MV-4-11 (cell line): ENCODE measurements around the gene RAP1GAP2.

ENCODE experiments used
- DNase-seq: peaks from one replicate; lab custom pipeline; 2025; lab: John Stamatoyannopoulos, UW

The RAP1GAP2 gene

DNA sequence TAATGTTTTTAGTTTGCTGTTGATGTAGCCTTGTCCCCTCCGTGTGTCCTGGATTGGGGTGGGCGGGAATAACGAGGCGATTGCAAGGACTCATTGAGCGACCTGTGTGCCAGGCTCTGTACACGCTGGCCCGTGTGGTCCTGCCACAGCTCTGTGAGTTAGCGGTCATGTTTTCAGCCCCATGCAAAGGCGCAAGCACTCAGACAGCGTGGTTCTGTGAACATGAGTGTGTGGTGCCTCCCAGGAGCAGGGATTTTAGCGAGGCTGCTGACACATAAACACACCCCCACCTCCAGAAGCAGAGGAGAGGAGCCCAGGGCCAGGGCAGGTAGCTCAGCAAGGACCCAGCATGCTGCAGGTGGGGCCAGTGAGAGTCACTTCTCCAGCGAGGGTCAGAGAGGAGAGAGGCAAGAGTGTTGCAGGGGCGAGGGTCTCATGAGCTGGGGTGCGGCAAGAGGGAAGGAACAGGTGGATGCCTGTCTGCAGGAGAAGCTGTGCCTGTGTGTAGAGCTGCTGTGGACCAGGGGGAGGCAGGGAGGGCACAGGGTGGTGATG is 151.8 kb downstream of the RAP1GAP2 start:
- no peak for DNase-seq

DNA sequence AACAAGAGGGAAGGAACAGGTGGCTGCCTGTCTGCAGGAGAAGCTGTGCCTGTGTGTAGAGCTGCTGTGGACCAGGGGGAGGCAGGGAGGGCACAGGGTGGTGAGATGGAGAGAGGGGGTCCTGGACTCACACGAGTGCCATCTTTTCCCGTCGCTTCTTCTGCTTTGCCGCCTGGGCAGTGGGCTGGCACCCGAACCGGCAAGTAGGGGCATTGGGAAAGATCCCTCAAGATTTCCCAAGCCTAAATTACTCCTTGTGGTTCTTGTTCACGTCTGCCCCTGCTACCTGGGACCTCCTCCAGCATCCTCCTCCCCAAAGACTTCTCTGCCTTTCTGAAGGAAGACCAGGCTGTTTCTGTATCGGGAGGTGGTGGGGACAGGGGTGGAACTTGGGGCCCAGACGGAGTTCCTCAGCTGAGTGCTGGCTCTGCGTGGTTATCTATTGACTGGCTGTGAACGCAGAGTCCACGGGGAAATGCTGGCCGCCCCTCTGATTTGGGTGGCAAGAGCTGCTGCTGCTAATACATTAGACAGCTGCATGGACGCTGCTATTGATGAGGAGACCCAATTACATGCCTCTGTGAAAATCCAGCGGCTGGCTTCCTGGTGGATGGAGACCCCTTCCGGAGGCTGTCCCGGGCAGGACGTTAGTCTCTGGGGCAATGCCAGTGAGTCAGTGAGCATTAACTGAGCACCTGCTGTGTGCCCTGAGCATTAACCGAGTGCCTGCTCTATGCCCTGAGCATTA is 152.7 kb downstream of the RAP1GAP2 start:
- DNase-seq: no peak

DNA sequence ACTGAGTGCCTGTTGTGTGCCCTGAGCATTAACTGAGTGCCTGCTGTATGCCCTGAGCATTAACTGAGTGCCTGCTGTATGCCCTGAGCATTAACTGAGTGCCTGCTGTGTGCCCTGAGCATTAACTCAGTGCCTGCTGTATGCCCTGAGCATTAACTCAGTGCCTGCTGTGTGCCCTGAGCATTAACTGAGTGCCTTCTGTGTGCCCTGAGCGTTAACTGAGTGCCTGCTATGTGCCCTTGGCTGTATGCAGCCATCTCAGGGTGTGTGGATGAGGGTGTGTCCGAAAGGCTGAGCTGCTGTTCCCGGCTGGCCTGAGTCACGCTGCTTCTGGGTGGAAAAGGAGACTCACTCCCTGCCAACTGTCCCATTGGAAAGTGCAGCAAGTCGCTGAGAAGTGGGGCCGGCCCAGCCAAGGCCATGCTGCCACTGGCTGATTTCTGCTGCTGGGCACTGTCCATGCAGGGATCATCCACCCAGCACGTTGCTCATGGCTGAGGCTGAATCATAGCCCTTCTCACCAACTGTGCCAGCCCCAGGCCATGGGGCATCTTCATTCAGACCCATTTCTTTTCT is 153.3 kb downstream of the RAP1GAP2 start:
- no peak for DNase-seq

DNA sequence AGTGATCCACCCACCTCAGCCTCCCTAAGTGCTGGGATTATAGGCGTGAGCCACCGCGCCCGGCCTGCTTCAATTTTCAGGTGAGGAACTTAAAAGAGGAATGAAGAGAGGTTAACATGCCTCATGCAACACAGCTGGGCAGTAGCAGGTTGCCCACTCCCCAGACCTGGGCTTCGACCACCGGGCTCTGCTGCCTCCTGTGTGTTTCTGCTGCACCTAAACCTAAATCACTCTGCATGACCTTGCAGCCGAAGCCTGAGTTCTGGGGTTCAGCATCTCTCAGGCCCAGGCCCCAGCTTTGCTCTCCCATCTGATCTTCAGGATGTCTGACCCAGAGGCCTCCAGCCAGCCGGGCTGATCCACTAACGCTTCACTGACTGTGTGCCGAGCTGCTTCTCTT is 154.6 kb downstream of the RAP1GAP2 start:
- no peak for DNase-seq

DNA sequence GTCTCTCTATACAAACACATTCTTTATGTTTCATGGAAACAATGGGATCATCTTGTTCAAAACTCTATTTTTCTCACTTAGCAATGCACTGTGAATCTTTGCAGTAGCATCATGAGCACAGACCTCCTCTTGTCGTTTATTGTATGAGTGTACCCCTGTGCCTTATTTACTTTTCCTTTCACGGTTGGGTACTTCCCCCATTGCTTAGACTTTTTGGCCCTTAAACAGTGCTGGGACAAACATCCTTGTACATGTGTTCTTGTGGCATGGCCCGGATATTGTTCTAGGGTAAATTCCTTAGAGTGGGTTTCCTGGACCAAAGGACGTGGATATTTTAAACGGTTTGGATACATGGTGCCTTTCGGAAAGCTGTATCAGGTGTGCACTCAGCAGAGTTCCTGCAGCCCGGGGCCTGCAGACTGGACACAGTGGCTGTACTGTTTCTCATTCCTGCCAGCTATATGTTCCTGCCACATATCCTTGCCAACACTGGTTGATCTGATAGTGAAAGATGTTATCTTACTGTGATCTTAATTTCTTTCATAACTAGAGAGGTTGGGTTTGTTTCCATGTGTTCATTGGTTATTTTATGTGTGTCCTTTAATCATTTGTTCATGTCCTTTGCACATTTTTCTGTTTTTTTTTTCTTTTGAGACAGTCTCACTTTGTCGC is 156.1 kb downstream of the RAP1GAP2 start:
- DNase-seq: no peak

DNA sequence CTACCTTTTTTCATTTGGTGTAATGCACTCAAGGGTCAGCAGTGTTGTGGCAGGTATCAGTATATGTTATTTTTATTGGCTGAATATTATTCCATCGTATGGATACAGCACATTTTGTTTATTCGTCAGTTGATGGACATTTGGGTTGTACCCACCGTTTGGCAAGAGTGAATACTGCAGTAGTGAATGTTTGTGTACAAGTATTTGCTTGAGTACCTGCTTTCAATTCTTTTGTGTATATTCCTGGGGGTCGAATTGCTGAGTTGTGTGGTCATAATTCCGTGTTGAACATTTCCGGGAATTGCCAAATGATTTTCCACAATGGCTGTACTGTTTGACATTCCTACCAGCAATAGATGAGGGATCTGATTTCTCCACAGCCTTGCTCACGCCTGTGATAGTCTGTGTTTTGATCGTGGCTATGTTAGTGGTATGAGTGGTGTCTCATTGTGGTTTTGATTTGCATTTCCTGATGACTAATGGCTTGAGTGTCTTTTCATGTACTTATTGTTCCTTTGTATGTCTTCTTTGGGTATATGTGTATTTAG is 158.7 kb downstream of the RAP1GAP2 start:
- DNase-seq: peak; percentile 64

DNA sequence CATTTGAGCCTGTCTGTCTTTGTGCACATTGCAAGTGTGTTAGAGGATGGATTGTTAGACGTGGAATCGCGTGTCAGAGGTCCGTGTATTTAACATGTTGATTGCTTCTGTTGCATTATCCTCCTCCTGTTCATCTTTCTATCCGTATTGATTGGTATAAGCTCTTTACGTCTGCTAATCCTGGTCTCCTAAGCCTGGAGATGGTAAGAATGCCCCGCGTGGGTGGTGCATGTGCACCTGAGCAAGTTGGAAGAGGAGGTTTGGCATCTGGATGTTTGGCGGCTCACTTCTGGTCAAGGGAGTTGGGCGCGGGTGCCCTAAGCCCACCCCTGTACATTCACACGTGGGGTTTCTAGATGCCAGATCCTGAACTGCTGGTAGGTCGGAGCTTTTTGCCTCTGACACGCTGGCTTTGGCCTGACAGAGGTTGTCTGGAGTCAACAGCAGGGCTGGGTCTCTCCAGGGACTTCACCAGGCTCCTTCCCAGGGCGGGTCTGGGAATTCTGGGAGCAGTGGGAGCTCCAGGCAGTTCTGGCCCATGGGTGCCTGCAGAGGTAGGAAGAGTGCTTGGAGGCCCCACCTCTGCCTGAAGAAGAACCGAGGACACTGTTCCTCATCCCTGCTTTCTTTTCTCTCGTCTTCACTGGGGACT is 159.8 kb downstream of the RAP1GAP2 start:
- no peak for DNase-seq

DNA sequence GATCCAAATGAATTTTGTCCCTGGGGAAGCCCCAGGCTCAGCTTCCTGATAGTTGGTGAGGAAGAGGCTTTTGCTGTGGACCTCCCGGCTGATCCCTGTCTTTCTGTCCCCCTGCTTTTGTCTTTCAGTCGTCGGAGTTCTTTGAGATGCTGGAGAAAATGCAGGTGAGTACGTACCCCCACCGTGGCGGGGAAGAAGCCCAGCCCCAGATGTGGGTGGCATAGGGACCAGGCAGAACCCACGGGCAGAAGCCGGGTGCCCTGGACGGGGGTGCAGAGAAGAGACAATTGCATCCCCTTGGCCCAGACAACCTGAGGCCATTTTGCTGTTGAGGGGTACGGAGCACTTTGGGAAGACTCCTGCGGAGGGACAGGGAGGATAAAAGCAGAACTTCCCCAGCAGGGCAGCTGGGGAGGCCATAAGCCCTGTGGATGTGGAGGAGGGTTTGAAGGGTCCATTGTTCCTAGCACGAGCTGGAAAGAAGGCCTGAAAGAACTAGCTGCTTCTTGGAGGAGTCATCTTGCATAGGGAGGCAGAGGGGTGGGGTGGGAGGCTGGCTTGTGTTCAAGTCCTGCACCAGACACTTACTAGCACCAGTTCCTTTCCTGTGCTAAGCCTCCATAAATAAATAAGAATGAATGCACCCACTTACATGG is 161.5 kb downstream of the RAP1GAP2 start:
- no peak for DNase-seq

DNA sequence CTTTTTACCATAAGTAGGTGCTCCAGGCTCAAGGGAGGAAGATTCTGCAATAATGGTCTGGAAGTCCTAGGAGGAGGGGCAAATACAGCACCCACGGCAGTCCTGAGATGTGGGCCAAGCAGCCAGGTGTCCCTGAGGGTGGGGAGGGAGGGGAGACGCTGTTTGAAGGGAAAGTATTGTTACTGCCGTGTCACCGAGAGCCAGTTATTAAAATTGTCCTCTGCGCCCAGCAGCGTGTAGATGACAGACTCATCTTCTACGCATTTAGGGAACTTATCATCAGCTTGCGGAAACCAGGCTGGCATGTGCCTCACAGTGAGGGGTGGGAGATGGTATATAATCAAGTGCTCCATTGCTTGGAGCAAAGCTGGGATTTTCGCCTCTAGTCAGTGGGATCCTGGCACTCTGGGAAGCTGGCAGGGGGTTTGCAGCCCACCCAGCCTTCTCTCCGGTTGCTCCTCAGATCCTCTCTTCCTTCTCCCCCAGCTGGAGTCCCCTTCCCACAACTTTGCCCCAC is 162.5 kb downstream of the RAP1GAP2 start:
- DNase-seq: no peak

DNA sequence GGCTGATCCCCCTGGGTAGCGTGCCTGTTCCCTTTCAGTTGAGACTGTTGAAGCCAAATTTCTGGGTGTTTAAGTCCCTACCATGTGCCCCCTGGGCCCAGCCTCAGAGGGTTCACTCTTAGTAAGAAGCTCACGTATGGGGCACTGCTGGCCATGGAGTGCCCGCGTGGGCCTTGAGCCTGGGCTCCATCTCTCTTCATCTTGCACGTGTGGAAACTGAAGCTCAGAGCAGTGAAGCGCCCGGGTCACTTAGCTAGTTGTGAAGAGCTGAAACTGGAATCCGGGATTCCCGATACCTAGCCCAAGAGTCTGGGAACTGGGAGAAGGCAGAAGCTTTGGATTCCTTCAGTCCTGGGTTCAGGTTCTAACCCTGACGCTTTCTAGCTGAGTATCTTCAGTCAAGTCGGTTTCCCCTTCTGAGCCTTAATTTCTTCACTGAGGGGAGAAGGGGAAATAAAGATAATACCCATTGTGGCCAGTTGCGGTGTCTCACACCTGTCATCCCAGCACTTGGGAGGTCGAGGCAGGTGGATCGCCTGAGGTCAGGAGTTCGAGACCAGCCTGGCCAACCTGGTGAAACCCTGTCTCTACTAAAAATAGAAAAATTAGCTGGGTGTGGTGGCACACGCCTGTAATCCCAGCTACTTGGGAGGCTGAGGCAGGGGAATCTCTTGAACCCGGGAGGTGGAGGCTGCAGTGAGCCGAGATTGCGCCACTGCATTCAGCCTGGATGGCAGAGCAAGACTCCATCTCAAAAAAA is 163.3 kb downstream of the RAP1GAP2 start:
- DNase-seq: no peak

DNA sequence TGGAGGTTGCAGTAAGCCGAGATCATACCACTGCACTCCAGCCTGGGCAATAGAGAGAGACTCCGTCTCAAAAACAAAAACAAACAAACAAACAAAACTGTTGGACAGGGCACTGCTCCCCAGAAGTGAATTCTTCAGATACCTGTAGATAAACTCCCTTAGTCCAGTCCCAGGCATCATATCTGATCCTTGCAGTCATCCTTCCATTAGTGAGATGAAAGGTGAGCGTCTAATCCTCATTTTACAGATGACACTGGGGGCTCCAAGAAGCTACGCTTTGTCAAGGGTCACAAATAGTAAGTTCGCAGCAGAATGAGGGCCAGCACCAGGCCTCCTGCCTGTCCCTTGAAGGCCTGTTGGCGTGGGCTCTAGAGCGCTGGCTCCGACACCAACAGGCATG is 165.2 kb downstream of the RAP1GAP2 start:
- no peak for DNase-seq

DNA sequence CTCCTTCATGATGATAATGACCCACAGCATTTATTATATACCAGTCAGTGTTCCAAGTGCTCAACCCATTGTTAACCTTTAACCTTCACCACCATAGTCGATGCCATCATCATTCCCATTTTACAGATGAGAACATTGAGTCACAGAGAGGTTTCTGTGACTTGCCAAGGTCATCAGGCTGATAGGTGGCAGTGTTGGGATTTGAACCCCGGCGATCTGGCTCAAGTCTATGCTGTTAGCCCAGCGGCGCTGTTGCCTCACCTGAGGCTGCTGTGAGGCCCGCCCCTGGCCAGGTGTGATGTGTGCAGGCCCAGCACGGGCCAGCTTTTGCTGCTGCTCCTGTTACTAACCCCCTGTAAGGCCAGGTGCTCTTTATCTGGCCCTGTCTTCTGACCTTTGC is 166.0 kb downstream of the RAP1GAP2 start:
- DNase-seq: no peak

DNA sequence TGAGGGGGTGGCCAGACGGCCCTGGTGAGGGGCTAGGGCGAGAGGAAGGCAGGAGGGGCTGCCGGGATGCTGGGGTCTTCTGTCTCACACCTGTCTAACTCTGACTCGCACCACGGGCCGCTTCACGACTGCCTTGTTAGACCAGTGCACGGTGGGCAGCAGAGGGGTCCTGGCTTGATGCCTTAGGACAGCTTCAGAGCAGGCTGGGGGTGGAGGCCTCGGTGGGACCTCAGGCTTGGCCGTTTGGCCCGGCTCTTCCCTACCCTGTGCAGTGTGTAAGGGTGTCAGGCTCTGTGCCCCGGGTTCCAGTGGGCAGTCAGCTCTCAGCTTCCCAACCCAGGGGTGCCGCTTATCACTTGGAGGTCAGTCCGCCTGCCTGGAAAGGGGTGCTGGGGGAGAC is 166.5 kb downstream of the RAP1GAP2 start:
- DNase-seq: no peak

DNA sequence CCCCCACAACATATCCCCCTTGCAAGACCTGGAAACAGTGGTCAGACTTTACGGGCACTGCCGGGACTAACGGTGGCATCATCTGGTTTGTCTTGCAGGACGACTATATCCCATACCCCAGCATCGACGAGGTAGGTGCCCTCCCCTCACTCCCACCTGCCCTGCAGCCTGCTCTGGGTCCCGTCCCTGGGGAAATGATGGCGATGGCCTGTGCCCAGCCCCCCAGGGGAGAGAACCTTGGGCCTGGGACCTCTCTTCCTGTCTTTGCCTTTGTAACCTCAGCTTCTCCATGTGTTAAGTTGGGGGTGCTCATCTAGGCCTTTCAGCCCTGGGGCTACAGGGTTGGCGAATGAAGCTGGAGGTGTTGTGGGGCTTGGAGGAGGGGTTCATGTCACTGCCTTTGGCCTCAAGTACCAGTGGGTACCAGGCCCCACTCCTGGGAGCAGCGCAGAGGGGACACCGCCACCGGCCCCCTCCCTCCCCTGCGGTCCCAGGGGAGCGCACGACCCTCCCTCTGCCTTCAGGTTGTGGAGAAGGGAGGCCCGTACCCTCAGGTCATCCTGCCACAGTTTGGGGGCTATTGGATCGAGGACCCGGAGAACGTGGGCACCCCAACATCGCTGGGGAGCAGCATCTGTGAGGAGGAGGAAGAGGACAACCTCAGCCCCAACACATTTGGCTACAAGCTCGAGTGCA is 167.2 kb downstream of the RAP1GAP2 start:
- DNase-seq: no peak

DNA sequence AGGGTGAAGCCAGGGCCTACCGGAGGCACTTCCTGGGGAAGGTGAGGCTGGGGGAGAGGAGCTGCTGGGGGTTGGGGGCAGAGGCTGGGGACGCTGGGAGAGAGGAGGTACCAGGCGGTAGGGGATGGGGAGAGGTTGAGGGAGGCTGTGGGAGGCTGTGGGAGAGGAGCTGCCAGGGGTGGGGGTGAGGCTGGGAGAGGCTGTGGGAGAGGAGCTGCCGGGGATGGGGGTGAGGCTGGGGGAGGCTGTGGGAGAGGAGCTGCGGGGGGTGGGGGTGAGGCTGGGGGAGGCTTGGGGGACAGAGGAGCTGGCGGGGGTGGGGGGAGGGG is 167.8 kb downstream of the RAP1GAP2 start:
- DNase-seq: no peak

DNA sequence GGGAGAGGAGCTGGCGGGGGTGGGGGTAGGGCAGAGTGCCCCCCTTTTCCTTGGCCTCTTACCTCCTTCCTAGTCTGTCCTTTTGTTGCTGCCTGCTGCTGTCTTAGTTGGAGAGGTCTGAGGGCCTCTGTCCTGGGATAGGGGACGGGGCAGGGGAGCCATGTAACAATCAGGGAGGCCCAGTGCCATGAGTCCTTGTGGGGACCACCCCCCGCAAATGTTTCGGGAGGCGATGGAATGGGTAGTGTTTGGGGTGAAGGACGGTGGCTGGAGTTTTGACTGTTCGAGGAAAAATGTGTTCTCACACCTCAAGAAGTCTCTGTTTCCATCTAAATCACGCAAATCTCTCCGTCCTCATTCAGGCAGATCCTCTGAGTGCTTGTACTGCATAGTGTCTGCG is 168.1 kb downstream of the RAP1GAP2 start:
- DNase-seq: no peak

DNA sequence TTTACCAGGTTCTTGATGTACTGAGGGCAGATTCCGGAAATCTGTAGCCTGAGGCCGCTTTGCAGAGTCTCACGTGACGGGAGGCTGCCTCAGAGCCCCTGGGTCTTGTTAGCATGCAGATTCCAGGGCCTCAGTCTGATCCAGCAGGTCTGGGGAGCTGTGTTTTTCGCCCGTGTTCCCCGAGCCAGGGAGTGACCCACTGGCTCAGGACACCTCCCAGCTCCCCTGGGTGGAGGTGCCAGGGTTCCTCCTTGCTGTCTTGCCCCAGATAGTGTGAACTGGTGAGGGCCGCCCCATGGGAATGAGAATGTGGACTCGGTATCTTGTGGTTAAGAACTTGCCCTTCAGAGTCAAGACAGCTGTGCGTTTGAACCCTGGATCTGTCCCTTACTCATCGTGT is 168.6 kb downstream of the RAP1GAP2 start:
- DNase-seq: no peak

DNA sequence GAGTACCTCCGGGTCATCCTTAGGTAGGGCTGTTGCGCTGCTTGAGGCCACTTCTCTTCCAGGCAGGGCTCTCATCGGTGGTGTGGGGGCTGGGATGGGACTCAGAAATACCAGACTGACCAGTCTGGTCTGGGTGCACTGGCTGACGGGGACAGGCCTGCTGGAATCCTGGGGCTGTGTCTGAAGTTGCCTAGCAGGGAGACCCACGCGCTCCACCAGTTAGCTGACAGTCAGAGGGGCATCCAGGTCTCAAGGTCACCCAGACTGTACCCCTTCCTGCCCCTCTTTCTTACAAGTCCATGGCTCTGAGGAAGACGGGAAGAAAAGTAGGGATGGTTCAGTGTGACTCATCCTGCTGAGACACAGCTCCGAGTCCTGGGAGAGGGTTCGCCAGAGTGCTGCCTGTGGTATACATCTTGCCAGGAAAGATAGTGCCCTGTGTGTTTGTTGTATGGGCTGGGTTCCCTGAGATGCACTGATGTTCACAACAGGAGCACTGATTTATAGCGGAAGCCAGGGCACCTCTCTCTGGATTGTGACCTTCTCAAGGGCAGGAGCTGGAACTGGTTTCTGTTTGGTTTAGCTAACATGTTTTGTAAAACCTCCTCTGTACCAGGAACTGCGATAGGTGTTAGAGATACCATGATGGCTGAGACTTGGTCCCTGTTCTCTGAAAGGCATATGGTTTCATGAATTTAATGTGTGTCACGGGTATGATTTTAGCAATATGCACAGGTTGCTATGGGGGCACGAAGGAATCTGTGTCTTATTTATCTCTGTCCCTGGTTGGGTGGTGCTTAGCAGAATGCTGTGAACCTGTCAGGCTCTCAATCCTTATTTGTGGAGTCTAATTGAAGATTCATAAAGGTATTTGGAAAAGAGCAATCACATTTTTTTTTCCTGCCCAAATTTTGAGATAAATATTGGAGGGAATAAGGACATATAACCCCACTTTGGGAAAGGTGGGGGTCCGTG is 169.7 kb downstream of the RAP1GAP2 start:
- DNase-seq: no peak

DNA sequence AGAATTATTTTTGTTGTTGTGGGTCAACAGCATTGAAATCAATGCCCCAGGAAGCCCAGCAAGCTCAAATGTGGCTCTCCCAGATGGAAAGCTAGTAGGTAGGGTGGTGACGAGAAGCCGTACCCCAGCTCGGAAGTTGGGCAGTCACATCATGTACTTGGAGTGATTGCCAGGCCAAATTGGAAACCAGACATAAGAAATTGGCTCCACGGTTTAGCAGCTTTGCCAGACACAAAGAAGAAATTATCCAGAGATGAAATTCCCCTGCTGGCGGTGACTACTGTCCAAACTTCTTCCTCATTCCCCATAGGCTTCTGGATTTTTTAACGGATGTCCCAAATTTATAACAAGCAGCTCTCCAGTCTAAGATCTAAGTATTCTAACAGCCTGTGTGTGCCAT is 171.3 kb downstream of the RAP1GAP2 start:
- DNase-seq: no peak
